HL-60 (cell line): Measurements from ENCODE around the gene FBXO33.

ENCODE experiments used
- DNase-seq, 2 experiments: peaks; one replicate each; pipeline ENCODE4 v3.0.0-alpha.2; 2010 to 2020; ENCODE audit warnings: low read depth in 1 of 2, low spot score in 1 of 2
- H3K27ac ChIP-seq: fragments of 250-450 bp; sonication (Bioruptor Pico); replicated peaks from 2 replicates; pipeline ENCODE4 v1.5.1; 2020; ENCODE audit warnings: mild to moderate bottlenecking, moderate library complexity
- H3K27me3 ChIP-seq: fragments of 250-450 bp; sonication (Bioruptor Pico); 2 replicates; pipeline ENCODE4 v1.5.1; 2021; ENCODE audit warnings: mild to moderate bottlenecking, moderate library complexity; ENCODE audit not compliant: insufficient read depth, poor library complexity, severe bottlenecking
- H3K4me3 ChIP-seq: replicated peaks from 2 replicates; pipeline ENCODE4 v1.5.1; 2011; ENCODE audit warnings: mild to moderate bottlenecking, control low read depth, low read length; ENCODE audit not compliant: insufficient read depth
- CTCF ChIP-seq: IDR thresholded peaks from one replicate; pipeline ENCODE4 v1.5.1; 2011; ENCODE audit warnings: low read length, control low read depth, inconsistent platforms; ENCODE audit not compliant: insufficient read depth
- GABPA ChIP-seq: IDR thresholded peaks from 2 replicates; pipeline ENCODE4 v1.6.1; 2012; ENCODE audit warnings: low read depth
- POLR2AphosphoS5 ChIP-seq: IDR thresholded peaks from 2 replicates; pipeline ENCODE4 v1.6.1; 2012; ENCODE audit warnings: low read depth
- REST ChIP-seq: IDR thresholded peaks from 2 replicates; pipeline ENCODE4 v1.6.1; 2012; ENCODE audit warnings: low read depth; ENCODE audit not compliant: insufficient replicate concordance
- SPI1 ChIP-seq: IDR thresholded peaks from 2 replicates; pipeline ENCODE4 v1.6.1; 2012; ENCODE audit warnings: low read depth, mild to moderate bottlenecking, borderline replicate concordance

FBXO33 gene

GRCh38 chr14:39398382-39398781 is 33.9 kb downstream of the FBXO33 start:
- no peak overlapping the region for H3K4me3 ChIP-seq
- H3K27me3 ChIP-seq, result no peaks in the 10 kb centered on the region
- H3K27ac ChIP-seq, result no peak overlapping the region
- no peak for DNase-seq
- no peak for TF ChIP-seq GABPA
- no peak for TF ChIP-seq CTCF
- TF ChIP-seq POLR2AphosphoS5, result no peak
- no peak for TF ChIP-seq SPI1
- TF ChIP-seq REST, result no peak

- Histone ChIP-seq H3K27me3 (no peaks in the 10 kb centered on the region), H3K27ac (no peak overlapping the region), H3K4me3 (no peak overlapping the region)
- TF ChIP-seq CTCF (no peak), GABPA (no peak), REST (no peak)
- no peak for DNase-seq
Measured at GRCh38 chr14:39396448-39396847, 35.8 kb downstream of the FBXO33 start.

- Histone ChIP-seq H3K27ac (no peak overlapping the region), H3K27me3 (no peaks in the 10 kb centered on the region), H3K4me3 (no peak overlapping the region)
- no peak for DNase-seq
- TF ChIP-seq REST, result no peak
- TF ChIP-seq SPI1, result no peak
- no peak for TF ChIP-seq CTCF
- no peak for TF ChIP-seq POLR2AphosphoS5
- TF ChIP-seq GABPA, result no peak
Measured at GRCh38 chr14:39395555-39396254, 36.5 kb downstream of the FBXO33 start.
